GM21825 (cell line): ENCODE results near the gene AFF3.
"Not testable (repeated sequence)": the region's sequence is repeated elsewhere in the genome, so short reads cannot be mapped to it uniquely, and the experiment has no call there.

Experiments
- ATAC-seq: cut with Tn5 transposase; IDR thresholded peaks from one replicate; pipeline ENCODE4 v1.9.1; 2021; ENCODE audit warnings: mild to moderate bottlenecking, moderate library complexity; ENCODE audit not compliant: unreplicated experiment

Gene AFF3

DNA sequence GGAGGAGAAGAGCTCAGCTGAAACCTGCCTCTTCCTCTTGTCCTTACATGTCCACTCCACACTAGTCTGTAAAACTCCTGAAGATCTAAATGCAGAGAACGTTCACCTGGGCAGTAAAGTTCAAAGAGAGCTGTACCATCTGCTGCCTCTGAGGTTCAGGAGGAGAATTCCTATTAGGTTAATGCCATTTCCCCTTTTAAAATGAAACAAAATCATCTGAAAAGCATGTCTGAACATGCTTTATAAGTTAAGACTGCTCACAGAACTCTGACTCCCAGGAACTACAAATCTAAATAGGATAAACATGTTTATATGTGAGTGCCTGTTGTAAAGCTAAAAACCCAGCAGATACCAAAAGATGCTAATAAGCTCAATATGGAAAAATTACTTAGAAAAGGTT, 164.4 kb downstream of the AFF3 start:
- no peak for ATAC-seq

DNA sequence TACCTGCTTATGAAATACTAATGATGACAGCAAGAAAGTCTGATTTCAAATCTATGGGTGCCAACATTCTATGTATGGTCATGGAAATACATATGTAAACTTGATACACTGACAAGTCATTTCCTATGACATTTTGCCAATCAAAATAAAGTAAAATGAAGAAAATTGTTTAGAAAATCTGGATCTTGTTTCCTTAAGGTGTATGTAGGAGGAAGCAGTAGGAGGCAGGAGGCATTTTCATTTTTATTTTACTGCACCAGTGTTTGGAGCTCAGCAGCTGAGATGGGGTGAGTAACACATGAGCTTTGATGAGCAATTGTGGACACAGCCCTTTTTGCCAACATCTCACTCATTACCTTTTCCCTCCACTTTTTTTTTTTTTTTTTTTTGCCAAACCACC, 167.0 kb downstream of the AFF3 start:
- no peak for ATAC-seq

DNA sequence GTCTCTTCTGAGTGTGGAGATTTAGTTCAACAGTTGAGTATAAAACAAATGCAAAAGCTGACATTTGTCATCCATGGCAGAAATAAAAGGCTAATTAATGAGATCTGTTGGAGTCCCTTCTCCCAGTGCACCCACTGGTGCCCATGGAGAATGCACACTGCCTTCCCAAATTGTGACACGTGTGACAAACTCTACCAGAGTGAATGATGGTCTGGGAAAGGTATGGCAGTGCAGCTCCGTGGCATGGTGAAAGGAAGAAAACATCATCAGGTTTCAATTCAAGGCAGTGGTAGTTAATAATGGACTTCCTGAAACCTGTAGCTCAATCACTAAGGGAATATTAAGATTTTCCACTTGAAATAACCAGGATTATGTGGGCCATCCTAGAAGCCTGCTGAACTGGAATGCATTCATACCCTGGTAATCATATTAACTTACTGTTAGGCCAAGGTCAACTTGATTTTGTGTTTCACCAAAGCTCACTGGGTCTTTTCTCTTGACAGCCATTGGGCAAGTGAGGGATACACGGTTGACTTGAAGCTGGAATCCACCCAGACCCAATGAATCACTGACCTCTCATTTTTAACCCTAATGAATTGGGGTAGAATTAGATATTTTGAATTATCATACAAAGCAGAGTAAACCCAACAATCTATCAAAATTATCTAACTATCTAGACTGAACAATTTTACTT, 167.6 kb downstream of the AFF3 start:
- ATAC-seq: no peak

DNA sequence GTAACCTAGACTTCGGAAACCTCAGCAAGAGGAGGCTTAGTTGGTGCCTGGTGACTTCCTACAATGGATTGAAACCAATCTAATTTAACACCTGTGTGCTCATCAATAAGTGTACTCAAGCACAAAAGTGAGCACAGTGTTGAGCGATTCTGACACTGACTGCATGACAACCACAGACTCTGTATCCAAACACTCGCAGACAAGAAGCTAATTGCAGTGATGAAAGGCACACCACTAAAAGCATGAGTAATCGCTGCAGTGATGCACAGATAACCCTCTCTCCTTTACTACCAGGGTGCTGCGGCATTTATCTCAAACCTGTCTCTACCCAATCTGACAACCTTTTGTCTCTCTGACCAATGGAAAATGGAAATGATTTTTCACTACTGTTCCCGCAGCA, 168.1 kb downstream of the AFF3 start:
- ATAC-seq: no peak

DNA sequence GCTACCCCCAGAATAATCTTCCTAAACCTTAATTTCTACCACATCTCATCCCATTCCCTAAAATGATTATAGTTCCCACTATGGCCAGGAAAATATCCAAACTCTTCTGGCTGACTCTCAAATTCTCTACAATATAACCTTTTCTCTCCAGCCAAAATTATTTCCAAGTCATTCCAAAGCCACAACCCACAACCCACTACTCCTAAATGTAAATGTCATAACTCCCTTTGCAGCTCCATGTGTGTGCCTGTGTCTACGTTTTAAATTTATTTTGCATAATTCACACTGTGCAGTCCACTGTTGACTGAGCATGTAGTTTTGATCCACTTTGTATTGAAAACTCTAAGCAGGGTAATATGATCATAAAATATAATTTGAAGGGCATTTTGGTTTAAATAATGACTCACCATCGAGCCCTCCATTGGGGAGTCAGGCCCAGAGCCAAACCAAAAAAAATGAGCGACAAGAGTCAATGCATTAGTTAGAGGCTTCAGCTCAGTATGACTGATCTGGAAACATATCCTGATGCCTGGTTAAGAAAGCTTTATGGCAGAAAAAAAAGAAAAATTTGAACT, 171.0 kb downstream of the AFF3 start:
- no peak for ATAC-seq

DNA sequence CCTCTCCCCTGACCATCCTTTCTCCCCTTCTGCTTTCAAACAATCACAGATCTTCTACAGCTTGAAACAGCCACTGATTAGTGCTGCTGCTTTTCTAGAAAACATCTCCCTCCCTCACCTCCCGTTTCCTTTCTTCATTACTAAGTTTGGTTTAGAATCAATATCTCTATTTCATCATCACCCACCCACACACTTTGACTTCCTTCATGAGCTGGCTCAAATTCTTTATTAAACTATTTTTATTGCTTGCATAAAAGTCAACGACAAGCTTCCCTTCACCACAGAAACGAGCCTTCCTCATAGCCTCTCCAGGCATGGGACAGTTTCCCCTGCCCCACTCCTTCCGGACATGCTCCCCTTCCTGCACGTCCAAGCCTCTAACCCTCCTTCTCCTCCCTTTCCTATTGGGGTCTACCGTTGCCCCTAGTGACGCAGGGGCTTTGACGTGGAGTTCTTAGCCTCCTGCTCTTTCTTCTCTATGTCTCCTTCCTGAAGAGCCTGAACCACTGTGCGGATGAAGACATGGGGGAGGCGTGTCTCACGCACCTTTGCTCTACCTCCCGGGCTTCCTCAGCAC, 172.0 kb downstream of the AFF3 start:
- ATAC-seq: no peak

DNA sequence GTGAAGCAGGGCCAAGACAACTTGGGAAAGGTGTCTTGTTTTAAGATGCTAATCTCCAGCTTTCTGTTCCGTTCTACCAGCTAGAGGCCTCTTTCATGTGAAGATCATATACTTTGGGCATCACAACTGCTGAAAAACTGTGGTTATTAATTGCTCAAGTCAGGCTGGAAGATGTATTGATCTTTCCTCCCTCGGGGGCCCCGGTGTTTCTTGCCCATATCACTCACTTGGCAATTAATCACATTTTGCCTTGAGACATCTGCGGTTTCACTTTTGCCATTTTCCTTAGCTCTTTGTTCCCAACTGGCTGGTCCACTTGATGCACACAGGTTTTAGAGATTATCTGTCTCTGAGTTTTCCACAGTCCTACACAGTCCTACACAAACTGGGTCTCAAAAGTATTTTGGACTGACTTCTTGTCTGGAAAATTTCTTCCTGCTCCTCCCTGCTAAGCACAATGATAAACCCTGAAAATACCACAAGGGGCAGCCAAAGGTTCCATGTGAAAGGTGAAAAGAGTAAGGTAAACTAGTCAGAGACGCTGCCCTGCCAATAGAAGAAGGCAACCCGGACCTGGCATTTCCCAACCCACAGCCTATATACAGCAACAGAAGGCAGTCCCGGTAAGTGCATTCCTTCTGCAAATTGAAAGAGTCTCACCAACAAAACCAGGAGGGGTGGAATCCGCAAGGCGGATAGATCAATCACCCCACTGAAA, 181.0 kb downstream of the AFF3 start:
- no peak for ATAC-seq

DNA sequence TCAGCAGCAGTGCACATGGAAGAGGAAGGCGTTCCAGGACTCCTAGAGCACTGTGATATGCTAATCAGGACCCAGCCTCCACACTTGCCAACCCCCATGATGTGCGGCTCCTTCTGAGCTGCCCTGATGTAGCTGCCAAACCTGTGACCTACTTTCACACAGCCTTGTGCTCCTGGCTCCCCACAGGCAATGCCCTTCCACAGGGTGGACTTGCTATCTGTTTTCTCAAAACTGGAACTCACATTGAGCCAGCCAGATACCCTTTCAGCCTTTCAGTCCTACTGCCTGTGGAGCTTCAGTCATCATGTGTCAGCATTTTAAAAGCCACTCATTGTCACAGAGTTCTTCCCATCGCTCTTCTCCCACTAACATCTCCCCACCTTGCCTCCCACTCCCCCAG, 181.6 kb downstream of the AFF3 start:
- no peak for ATAC-seq

DNA sequence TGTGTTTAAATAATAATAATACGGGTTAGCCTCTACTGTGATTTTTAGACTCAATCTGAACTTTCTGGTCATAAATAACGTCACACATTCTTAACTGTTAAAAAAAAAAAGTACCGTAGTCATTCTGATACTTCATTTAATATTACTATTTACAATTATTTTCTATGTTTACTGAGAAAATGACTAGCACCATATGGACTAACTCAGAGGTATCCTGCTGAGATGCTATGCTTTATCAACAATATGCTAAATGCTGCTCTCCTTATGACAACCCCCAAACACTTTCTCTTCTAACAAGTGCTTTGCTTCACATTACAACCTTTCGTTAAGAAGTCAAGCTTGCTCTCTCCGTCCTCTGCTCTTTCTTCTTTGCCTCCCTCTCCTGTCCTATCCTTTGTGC, 182.1 kb downstream of the AFF3 start:
- ATAC-seq: no peak

DNA sequence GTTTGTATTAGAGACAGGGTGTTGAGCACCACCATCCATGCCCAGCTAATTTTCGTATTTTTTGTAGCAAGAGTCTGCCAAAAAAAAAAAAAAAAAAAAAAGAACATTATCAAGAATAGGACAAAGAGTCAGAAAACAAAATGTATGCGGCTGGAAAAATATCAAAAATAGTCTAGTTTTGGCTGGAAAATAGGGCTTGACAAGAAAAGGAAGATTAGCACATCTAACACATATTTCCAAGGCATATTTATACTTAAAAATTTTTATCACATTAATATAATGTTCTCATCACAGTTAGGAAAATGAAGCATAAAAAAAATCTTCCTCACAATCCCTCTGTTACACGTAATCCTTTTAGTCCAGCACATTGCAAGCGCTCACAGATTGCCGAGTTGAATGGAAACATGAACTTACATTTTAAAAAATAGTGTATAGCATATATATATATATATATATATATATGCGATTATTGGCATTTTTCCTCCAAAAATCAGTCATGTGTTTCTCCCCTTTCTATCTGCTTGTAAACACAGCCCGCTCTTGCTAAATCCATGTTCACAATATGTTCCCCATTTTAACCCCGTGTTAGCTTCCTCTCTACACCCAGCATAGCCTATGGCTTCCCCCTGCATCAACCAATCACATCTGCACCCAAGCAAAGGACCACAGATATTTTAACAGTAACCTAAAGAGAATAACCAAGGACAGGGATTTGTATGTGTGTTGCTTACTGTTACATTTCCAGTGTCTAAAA, 183.0 kb downstream of the AFF3 start:
- ATAC-seq: no peak

DNA sequence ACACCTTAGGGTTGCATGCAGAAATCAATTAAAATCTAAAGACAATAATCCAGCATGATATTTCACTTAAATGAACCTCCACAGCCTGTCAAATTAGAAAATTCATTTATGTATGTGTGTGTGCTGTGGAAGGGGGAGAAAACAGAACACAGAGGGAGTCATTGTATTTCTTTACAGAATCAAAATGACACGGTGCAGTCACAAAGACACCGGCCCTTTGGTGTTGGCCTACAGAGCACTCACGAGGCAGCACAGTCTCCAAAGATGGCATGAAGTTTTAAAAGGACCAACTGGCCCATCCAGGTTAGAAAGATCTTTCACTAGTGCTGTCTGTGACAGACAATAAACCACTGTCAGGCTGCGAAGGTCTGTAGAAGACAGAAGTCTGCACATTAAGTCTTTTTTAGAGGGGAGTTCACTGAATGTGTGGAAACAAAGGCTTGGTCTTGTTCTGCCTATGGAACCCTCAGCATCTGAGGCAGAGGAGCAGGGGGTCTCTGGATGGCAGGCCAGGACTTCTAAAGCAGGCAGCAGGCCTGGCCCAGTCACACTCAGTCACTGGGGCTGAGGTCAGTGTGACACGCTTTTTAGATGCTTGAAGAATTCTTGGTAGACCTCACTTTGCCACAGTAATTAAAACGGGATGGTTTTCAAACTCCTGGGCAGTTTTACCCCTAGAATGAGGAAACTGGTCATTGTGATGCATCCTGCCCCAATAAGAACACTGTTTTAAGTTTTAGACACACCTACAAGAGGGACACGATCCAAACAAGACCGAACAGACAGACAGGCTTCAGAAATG, 184.9 kb downstream of the AFF3 start:
- ATAC-seq: no peak

DNA sequence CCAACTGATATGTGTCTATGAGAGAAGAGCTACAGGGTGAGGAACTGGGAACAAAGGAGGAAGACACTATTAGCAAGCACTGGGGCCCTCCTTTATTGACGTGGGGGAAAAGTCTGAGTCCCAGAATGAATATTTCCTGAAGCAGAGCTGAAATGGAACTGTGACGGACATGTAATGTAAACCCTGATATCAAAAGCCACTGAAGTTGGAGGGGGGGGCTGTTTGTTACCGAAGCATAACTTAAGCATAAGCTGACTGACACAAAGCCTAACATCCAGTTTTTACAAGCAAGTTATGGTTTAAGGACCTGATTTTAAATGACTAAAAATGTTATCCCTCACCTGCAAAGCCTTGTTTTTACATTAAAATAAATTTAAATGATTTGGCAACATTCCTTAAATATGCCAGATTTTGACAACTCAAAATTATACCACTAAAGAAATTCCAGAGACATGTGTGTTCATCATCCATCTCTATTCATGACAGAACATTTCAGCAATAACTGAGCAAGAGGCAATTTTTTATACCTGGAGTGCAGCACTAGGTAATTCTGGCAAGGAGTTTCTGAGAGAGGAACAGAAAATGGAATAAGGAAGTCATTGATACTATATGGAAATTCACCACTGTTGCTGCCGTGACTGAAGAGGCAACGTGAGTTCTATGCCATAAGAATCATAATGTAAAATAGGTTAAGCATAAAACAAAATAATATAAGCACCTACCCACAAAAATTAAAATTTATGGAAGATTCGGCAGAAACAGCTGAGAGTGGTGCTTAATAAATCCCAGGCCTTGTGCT, 186.0 kb downstream of the AFF3 start:
- no peak for ATAC-seq

DNA sequence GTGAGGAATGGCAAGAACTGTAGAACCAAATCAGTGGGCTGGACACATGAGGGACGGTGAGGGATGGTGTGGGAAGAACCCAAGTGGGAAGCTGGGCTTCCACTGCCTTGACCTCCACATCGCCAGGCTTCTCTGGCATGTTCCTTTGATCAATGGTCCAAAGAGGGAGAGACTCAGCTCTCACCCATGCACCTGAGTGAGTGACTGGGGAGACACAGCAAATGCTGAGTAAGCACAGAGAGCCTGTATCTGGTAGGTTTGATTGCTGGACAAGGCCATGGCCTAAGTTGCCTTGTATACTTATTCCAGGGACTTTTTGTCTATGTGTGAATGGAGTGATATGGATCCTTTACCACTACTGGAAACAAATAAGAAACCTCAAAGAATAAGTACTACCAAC, 188.6 kb downstream of the AFF3 start:
- ATAC-seq: no peak

DNA sequence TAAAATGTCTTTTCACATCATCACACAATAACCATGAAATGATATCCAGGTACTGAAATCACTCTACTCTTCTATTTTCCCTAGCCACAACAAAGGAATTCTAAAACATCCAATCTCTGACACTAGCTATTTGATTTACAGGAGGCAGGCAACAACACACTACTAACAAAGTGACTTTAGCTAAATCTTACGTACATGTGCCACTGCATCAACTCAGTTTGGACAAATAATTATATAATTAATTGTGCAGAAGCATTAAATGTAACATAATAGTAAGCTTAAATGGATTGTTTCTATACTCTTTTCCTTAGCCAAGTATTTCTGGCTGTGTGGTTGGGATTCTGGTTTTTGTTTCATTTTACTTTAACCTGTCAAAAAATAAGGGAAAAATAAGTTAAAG, 192.4 kb downstream of the AFF3 start:
- no peak for ATAC-seq

DNA sequence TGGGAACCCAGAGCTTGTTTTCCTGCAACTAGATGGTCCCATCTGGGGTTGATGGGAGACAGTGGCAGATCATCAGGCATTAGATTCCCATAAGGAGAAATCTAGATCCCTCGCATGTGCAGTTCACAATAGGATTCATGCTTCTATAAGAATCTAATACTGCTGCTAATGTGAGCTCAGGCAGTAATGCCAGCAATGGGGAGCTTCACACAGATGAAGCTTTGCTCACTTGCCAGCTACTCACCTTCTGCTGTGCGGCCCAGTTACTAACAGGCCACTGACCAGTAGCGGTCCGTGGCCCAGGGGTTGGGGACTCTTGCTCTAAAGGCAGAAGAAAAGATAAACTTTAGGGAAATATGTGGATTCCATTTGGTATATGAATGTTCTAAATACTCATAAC, 192.9 kb downstream of the AFF3 start:
- no peak for ATAC-seq

DNA sequence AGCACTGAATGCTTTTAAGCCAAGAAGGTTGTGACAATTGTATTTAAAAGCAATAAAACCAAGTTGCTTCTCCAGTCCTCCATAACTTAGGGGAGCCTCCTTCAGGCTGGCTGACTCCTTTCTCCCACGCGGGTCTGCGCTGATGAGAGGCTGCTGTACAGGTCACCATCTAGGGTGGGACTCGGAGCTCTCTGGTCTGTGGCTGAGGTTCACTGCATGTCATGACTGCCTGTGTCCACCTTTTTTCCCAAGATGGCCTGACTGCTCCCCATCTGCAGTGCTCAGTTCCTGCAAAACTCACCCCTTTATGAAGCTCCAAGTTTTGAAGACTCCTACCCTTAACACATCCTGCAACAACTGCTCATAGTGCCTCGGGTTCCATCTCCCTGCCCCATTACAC, 194.4 kb downstream of the AFF3 start:
- no peak for ATAC-seq

DNA sequence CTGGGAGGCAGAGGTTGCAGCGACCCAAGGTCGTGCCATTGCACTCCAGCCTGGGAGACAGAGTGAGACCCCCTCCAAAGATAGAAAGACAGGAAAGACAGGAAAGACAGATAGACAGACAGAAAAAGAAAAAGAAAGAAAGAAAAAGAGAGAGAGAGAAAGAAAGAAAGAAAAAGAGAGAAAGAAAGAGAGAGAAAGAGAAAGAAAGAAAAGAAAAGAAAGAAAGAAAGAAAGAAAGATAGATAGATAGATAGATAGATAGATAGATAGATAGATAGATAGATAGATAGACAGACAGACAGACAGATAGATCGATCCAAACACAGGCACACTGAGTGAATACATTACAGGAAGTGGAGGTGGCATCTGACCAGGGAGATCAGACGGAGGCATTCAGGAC, 195.0 kb downstream of the AFF3 start:
- ATAC-seq: not testable (repeated sequence)

DNA sequence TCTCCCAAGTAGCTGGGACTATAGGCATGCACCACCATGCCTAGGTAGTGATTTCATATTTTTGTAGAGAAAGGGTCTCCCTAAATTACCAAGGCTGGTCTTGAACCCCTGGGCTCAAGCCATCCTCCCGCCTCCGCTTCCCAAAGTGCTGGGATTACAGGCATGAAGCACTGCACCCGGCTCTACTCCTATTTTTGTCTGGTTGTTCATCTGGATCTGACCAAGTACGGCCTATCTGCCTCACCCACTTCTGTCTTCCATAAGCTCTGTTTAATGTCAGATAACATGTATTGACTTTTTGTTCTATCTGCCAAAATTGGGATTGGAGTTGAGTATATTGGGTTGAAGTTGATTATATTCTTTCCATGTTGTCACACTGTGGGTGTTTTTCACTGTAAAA, 198.4 kb downstream of the AFF3 start:
- ATAC-seq: no peak

DNA sequence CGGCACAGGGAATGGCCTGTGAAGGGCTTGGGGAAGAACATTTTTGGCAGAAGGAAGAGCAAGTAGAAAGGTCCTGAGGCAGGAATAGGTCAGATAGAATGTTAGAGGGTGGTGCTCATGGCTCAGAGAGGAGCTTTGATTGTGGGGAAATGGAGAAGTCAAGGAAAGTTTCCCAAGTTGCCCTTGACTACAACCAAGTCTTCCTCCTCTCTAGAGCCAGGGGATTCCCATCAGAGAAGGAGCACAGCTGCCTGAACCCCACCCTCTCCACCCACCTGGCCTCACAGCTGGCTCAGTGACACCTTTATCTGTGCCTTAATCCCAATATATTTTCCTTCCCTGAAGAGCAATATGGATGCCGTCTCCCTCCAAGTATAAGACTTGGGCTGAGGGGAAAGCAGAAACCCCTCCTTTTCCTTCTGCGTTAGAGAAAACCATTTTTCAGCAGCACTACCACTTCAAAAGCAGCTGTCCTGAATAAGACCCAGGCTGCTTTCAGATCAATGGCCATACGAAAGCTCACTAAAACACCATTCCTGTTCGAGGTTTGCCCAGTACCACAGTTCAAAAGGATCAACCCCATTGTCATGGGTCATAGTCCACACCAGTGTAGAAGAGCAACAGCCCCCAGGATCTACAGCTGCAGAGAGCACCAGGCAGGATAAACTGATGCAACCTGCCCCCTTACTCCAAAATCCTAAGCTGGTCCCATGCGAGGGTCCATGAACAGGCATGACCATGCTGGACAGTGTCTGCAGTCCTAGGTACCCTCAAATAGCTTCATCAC, 199.6 kb downstream of the AFF3 start:
- ATAC-seq: no peak
